Panc1 (cell line): ENCODE results near the gene NSD2.

Experiments used
- POLR2AphosphoS5 ChIP-seq: IDR thresholded peaks from 2 replicates; pipeline ENCODE4 v1.6.1; 2012; ENCODE audit warnings: mild to moderate bottlenecking, low read depth, low read length, moderate library complexity
- TF ChIP-seq, protein P1 (sequence below), 2 experiments: IDR thresholded peaks; 2 replicates each; pipeline ENCODE4 v1.6.1; 2011 to 2012; ENCODE audit warnings: low read depth in 2 of 2, control low read depth in 1 of 2, low read length in 1 of 2, mild to moderate bottlenecking in 1 of 2, moderate library complexity in 1 of 2; ENCODE audit not compliant: insufficient read depth in 1 of 2
- TF ChIP-seq, protein P2 (sequence below): fragments of 450-650 bp; IDR thresholded peaks from 2 replicates; pipeline ENCODE4 v1.5.1; 2017; ENCODE audit warnings: mild to moderate bottlenecking

DNA sequence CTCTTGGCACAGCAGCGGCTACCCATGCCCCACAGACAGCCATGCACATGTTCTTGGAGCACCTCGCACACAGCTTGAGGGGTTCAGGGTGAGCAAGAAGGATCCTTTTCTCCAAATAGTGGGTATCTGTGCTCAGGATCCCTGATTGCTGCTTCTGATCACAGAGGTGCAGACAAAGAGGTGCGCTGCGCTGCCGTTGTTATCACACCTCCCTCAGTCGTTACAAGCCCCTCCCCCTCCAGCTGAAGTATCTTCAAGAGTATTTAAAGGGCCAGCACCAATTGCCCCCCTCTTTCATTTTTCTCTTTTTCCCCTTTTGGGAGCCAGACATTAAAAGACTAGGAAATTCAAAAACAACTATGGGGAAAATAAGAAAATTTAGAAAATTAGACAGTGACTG, 93.2 kb downstream of the NSD2 start:
- TF ChIP-seq, protein P1, sequence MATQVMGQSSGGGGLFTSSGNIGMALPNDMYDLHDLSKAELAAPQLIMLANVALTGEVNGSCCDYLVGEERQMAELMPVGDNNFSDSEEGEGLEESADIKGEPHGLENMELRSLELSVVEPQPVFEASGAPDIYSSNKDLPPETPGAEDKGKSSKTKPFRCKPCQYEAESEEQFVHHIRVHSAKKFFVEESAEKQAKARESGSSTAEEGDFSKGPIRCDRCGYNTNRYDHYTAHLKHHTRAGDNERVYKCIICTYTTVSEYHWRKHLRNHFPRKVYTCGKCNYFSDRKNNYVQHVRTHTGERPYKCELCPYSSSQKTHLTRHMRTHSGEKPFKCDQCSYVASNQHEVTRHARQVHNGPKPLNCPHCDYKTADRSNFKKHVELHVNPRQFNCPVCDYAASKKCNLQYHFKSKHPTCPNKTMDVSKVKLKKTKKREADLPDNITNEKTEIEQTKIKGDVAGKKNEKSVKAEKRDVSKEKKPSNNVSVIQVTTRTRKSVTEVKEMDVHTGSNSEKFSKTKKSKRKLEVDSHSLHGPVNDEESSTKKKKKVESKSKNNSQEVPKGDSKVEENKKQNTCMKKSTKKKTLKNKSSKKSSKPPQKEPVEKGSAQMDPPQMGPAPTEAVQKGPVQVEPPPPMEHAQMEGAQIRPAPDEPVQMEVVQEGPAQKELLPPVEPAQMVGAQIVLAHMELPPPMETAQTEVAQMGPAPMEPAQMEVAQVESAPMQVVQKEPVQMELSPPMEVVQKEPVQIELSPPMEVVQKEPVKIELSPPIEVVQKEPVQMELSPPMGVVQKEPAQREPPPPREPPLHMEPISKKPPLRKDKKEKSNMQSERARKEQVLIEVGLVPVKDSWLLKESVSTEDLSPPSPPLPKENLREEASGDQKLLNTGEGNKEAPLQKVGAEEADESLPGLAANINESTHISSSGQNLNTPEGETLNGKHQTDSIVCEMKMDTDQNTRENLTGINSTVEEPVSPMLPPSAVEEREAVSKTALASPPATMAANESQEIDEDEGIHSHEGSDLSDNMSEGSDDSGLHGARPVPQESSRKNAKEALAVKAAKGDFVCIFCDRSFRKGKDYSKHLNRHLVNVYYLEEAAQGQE (IDR thresholded peaks at IDR 0.05; ENCODE audit: insufficient read depth in 1 of 2, low read depth in 2 of 2, low read length in 1 of 2): no peak
- TF ChIP-seq POLR2AphosphoS5: no peak
- TF ChIP-seq, protein P2, sequence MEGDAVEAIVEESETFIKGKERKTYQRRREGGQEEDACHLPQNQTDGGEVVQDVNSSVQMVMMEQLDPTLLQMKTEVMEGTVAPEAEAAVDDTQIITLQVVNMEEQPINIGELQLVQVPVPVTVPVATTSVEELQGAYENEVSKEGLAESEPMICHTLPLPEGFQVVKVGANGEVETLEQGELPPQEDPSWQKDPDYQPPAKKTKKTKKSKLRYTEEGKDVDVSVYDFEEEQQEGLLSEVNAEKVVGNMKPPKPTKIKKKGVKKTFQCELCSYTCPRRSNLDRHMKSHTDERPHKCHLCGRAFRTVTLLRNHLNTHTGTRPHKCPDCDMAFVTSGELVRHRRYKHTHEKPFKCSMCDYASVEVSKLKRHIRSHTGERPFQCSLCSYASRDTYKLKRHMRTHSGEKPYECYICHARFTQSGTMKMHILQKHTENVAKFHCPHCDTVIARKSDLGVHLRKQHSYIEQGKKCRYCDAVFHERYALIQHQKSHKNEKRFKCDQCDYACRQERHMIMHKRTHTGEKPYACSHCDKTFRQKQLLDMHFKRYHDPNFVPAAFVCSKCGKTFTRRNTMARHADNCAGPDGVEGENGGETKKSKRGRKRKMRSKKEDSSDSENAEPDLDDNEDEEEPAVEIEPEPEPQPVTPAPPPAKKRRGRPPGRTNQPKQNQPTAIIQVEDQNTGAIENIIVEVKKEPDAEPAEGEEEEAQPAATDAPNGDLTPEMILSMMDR: no peak
